Sigmoid colon (tissue), 4 donors: Measurements from ENCODE around the gene FLOT2.
"Not testable (repeated sequence)": the region's sequence is repeated elsewhere in the genome, so short reads cannot be mapped to it uniquely, and the experiment has no call there.

Source experiments
- CTCF ChIP-seq, 4 experiments: fragments of 450-650 bp in 3 of 4; fragments of 200-600 bp in 1 of 4; IDR thresholded peaks; one replicate each; pipeline ENCODE4 v1.5.1; 2016 to 2019; ENCODE audit warnings: antibody characterized with exemption in 4 of 4, mild to moderate bottlenecking in 3 of 4, moderate library complexity in 2 of 4
- EP300 ChIP-seq, 4 donors: sonication (generic); formaldehyde crosslinking; IDR thresholded peaks; one replicate each; pipeline ENCODE4 v1.6.1; 2017; ENCODE audit warnings: antibody characterized with exemption in 4 of 4
- POLR2AphosphoS5 ChIP-seq, 4 donors: sonication (generic); formaldehyde crosslinking; IDR thresholded peaks; one replicate each; pipeline ENCODE4 v1.6.1; 2017; ENCODE audit warnings: antibody characterized with exemption in 4 of 4

GRCh38 chr17:28934508-28934907 is 37.0 kb upstream of the FLOT2 start:
- not testable (repeated sequence) for TF ChIP-seq EP300, POLR2AphosphoS5, CTCF (IDR thresholded peaks at IDR 0.05)
